B cell (primary cell): Measurements from ENCODE around the gene METTL8. TPM values are rescaled to one million over a fixed set of nuclear protein-coding genes. Genes with fewer than 3 reads are reported as not detected.

Experiments used
- ATAC-seq: fragments of 200-7000 bp; cut with Tn5 transposase; one replicate; pipeline ENCODE4 v1.10.0; 2021; ENCODE audit warnings: low read depth, mild to moderate bottlenecking, moderate number of reproducible peaks, moderate library complexity
- CTCF ChIA-PET: fragments of 350-600 bp; sonication (Branson Sonifier 250); formaldehyde crosslinking; loops from one replicate; lab custom pipeline; 2021; ENCODE audit warnings: antibody characterized with exemption, inconsistent platforms; lab: Charles Lee
- POLR2A ChIA-PET: fragments of 350-600 bp; sonication (Branson Sonifier 250); formaldehyde crosslinking; loops from one replicate; lab custom pipeline; 2021; ENCODE audit warnings: antibody characterized with exemption; lab: Charles Lee
- DNase-seq: peaks from one replicate; pipeline ENCODE4 v3.0.0; 2013
- H2AFZ ChIP-seq: 2 replicates; pipeline ENCODE4 v1.6.1; 2012; ENCODE audit warnings: mild to moderate bottlenecking, low read depth, low read length; ENCODE audit not compliant: insufficient read depth, poor library complexity, severe bottlenecking
- H3K27ac ChIP-seq, 2 donors: 1 replicate in 1 of 2; 2 replicates in 1 of 2; pipeline ENCODE4 v1.5.1; 2012 to 2013; ENCODE audit warnings: low read length in 2 of 2, mild to moderate bottlenecking in 2 of 2, moderate library complexity in 1 of 2
- H3K27me3 ChIP-seq, 4 experiments: fragments of 200-600 bp in 1 of 4; sonication (generic) in 1 of 4; replicated peaks in 1 of 4; 1 replicate in 2 of 4; 2 replicates in 2 of 4; pipeline versions ENCODE4 v1.6.1 to v1.7.0; 2013 to 2016; ENCODE audit warnings: low read length in 3 of 4, mild to moderate bottlenecking in 2 of 4, mixed read lengths in 1 of 4, moderate library complexity in 1 of 4; ENCODE audit not compliant: insufficient read depth in 4 of 4, control insufficient read depth in 3 of 4; ENCODE audit errors: control extremely low read depth in 1 of 4
- H3K36me3 ChIP-seq, 2 experiments: replicated peaks in 1 of 2; 1 replicate in 1 of 2; 2 replicates in 1 of 2; pipeline versions ENCODE4 v1.6.1 to v1.7.1; 2013; ENCODE audit warnings: low read length in 1 of 2; ENCODE audit not compliant: insufficient read depth in 2 of 2, control insufficient read depth in 1 of 2; ENCODE audit errors: control extremely low read depth in 1 of 2, extremely low read depth in 1 of 2
- H3K4me1 ChIP-seq, 2 donors: fragments of 200-600 bp in 1 of 2; sonication (generic) in 1 of 2; 1 replicate in 1 of 2; 2 replicates in 1 of 2; pipeline versions ENCODE4 v1.5.1 to v1.6.1; 2013 to 2017; ENCODE audit warnings: low read length in 2 of 2; ENCODE audit not compliant: control insufficient read depth in 2 of 2, insufficient read depth in 2 of 2
- H3K4me2 ChIP-seq: replicated peaks from 2 replicates; pipeline ENCODE3; 2012; ENCODE audit warnings: mild to moderate bottlenecking, low read depth, low read length; ENCODE audit not compliant: poor library complexity, severe bottlenecking
- H3K4me3 ChIP-seq, 5 experiments: fragments of 200-600 bp in 1 of 5; sonication (generic) in 1 of 5; 1 replicate in 3 of 5; 2 replicates in 2 of 5; pipeline versions ENCODE4 v1.5.1 to v1.7.0; 2011 to 2016; ENCODE audit warnings: low read length in 4 of 5, mild to moderate bottlenecking in 4 of 5, low read depth in 2 of 5, control low read depth in 1 of 5, moderate library complexity in 1 of 5; ENCODE audit not compliant: insufficient read depth in 1 of 5; ENCODE audit errors: control extremely low read depth in 1 of 5, extremely low read depth in 1 of 5
- H3K79me2 ChIP-seq: fragments of 200-600 bp; sonication (generic); one replicate; pipeline ENCODE4 v1.6.0; 2016; ENCODE audit warnings: low read length; ENCODE audit not compliant: control insufficient read depth, insufficient read depth
- H3K9ac ChIP-seq: fragments of 200-600 bp; sonication (generic); 2 replicates; pipeline ENCODE4 v1.6.1; 2017; ENCODE audit warnings: mild to moderate bottlenecking, low read length, moderate library complexity
- H3K9me3 ChIP-seq, 3 donors: one replicate each; pipeline versions ENCODE4 v1.6.1 to v1.7.1; 2013; ENCODE audit warnings: low read length in 2 of 3; ENCODE audit not compliant: control insufficient read depth in 2 of 3, insufficient read depth in 1 of 3; ENCODE audit errors: control extremely low read depth in 1 of 3
- H4K20me1 ChIP-seq: 2 replicates; pipeline ENCODE4 v1.6.0; 2012; ENCODE audit warnings: mild to moderate bottlenecking, low read length; ENCODE audit not compliant: insufficient read depth, control insufficient read depth, poor library complexity, severe bottlenecking
- H3K27ac Mint-ChIP-seq: one replicate; pipeline ENCODE4 v1.8.0; 2021; ENCODE audit warnings: mixed read lengths
- H3K27me3 Mint-ChIP-seq: one replicate; pipeline ENCODE4 v1.8.0; 2021; ENCODE audit warnings: mixed read lengths
- H3K4me1 Mint-ChIP-seq: one replicate; pipeline ENCODE4 v1.8.0; 2021; ENCODE audit warnings: mixed read lengths
- H3K4me3 Mint-ChIP-seq: one replicate; pipeline ENCODE4 v1.8.0; 2021; ENCODE audit warnings: mixed read lengths
- H3K9me3 Mint-ChIP-seq: one replicate; pipeline ENCODE4 v1.8.0; 2022; ENCODE audit warnings: mixed read lengths; ENCODE audit not compliant: insufficient read depth
- CTCF ChIP-seq: fragments of 200-600 bp; IDR thresholded peaks from one replicate; pipeline ENCODE4 v1.8.0; 2022; ENCODE audit warnings: antibody characterized with exemption, mild to moderate bottlenecking
- EZH2 ChIP-seq: IDR thresholded peaks from 2 replicates; pipeline ENCODE4 v1.6.1; 2012; ENCODE audit warnings: borderline replicate concordance, low read depth, mild to moderate bottlenecking, moderate library complexity, low read length; ENCODE audit not compliant: insufficient read depth, poor library complexity, severe bottlenecking
- WGBS: methylation state at CpG from one replicate; pipeline ENCODE4 v1.1.5; 2013; ENCODE audit warnings: missing lambda C conversion rate; ENCODE audit not compliant: insufficient coverage; 5-methylcytosine and 5-hydroxymethylcytosine counted together
- intact Hi-C: fragments of 100-400 bp; cut with micrococcal nuclease; formaldehyde crosslinking; loops from one replicate; pipeline ENCODE4 v1.10.0; 2022
- polyA plus RNA-seq: library from polyadenylated mRNA; depleted of rRNA; stranded (reverse); fragments of >200 nt; gene quantifications from 2 replicates; pipeline ENCODE4 v1.2.3, GENCODE V29; 2012
- total RNA-seq, 2 donors: library from RNA; stranded (reverse); fragments of 120-200 nt in 1 of 2; gene quantifications; 1 replicate in 1 of 2; 2 replicates in 1 of 2; pipeline versions ENCODE4 v1.2.3 to v1.2.4, GENCODE V29; 2013 to 2022

METTL8 gene
- total and polyA plus RNA-seq, 2 donors (not counting 1 experiment from before 2014, with no cell fraction given): 20.8 to 57.8 TPM

- H3K27ac ChIP-seq: peak overlapping the region; percentile 78 to 93
- no peaks in the 10 kb centered on the region for H3K27me3 Mint-ChIP-seq
Measured at GRCh38 chr2:171407030-171407675, 26.6 kb downstream of the METTL8 start.

More at GRCh38 chr2:171407030-171407675, 26.6 kb downstream of the METTL8 start:
- Histone ChIP-seq H3K27me3 (no peaks in the 10 kb centered on the region), H3K4me3 (peak overlapping the region in 1 of 5 experiments; percentile 1), H3K79me2 (peaks cover 39% of the 10 kb centered on the region), H3K9ac (peak overlapping the region; percentile 22), H3K9me3 (peaks cover 0 to 3% (median 0%) of the 10 kb centered on the region in 3 donors), H3K4me2 (peak overlapping the region; percentile 50), H3K4me1 (peaks cover 34 to 39% of the 10 kb centered on the region in 2 donors), H3K36me3 (no peaks in the 10 kb centered on the region), H4K20me1 (no peaks in the 10 kb centered on the region), H2AFZ (peak overlapping the region; percentile 30)
- POLR2A ChIA-PET: interaction anchor here (1.8 kb wide), 1 partner anchor 246 kb away, joined by 7 read pairs; the partner anchor contains the start of gene TLK1
- Mint-ChIP-seq H3K9me3 (peaks cover 1% of the 10 kb centered on the region), H3K27ac (peak overlapping the region; percentile 73), H3K4me3 (peak overlapping the region; percentile 38), H3K4me1 (peaks cover 48% of the 10 kb centered on the region)
- TF ChIP-seq CTCF (no peak), EZH2 (no peak)
- intact Hi-C loops: loop anchor here (5.0 kb wide), 1 partner anchor 80 kb away; no protein-coding TSS in a partner anchor
- CTCF ChIA-PET: interaction anchor here (1.6 to 2.2 kb wide), 2 partner anchors 9 to 81 kb away, joined by 8 read pairs; no protein-coding TSS in a partner anchor
- ATAC-seq (no peak), DNase-seq (peak; percentile 54)
- WGBS: no CpG with 5 or more reads among the region's 4 CpGs
